OCI-LY1 (cell line): ENCODE data around the gene IL1RAPL2.

Source experiments
- CTCF ChIP-seq: fragments of 200-600 bp; sonication (generic), shearing (Covaris generic); IDR thresholded peaks from 2 replicates; pipeline ENCODE4 v1.5.1; 2017; ENCODE audit warnings: mild to moderate bottlenecking, antibody characterized with exemption, low read length, moderate library complexity, mixed read lengths
- EZH2 ChIP-seq: fragments of 200-600 bp; sonication (generic), shearing (Covaris generic); IDR thresholded peaks from 2 replicates; pipeline ENCODE4 v1.8.0; 2017; ENCODE audit warnings: borderline replicate concordance, mixed run types, mild to moderate bottlenecking, antibody characterized with exemption, low read length, moderate library complexity, mixed read lengths

- TF ChIP-seq CTCF, result no peak
- TF ChIP-seq EZH2, result no peak
These were observed 347.3 kb downstream of the IL1RAPL2 start for GRCh38 chrX:104913348-104913747.
